IMR-90 (cell line): ENCODE measurements around the gene SETD6. TPM values are rescaled to one million over a fixed set of nuclear protein-coding genes. Genes with fewer than 3 reads are reported as not detected.

ENCODE experiments used
- ATAC-seq: fragments of 200-7000 bp; cut with Tn5 transposase; 2 replicates; pipeline ENCODE4 v1.9.1; 2020; ENCODE audit warnings: low read depth, mild to moderate bottlenecking, moderate library complexity
- BruUV-seq: library from RNA; stranded (reverse); fragments of 400-500 nt; replicated peaks from 2 replicates; lab custom pipeline; 2021; lab: Mats Ljungman, UMichigan
- CTCF ChIA-PET: fragments of 300-600 bp; formaldehyde crosslinking; extraction: SDS; loops from one replicate; lab custom pipeline; 2021; ENCODE audit warnings: antibody characterized with exemption; lab: Yijun Ruan, JAX
- POLR2A ChIA-PET: fragments of 300-600 bp; sonication (Branson Sonifier 250); formaldehyde crosslinking; loops from one replicate; lab custom pipeline; 2022; ENCODE audit warnings: antibody characterized with exemption; ENCODE audit not compliant: unreplicated experiment; lab: Charles Lee
- DNase-seq: peaks from one replicate; pipeline ENCODE4 v3.0.0; 2013
- H2AFZ ChIP-seq: replicated peaks from 2 replicates; pipeline ENCODE3; 2013; ENCODE audit warnings: low read length, mild to moderate bottlenecking; ENCODE audit not compliant: poor library complexity
- H2AK5ac ChIP-seq: 2 replicates; pipeline ENCODE4 v1.6.1; 2013; ENCODE audit warnings: low read depth, low read length, inconsistent platforms
- H2AK9ac ChIP-seq: replicated peaks from 2 replicates; pipeline ENCODE3; 2013; ENCODE audit warnings: mild to moderate bottlenecking, low read depth, low read length, moderate library complexity; ENCODE audit not compliant: poor library complexity
- H2BK120ac ChIP-seq: 2 replicates; pipeline ENCODE4 v1.6.1; 2013; ENCODE audit warnings: low read depth, low read length, inconsistent platforms
- H2BK15ac ChIP-seq: 3 replicates; pipeline ENCODE4 v1.6.1; 2013; ENCODE audit warnings: low read depth, low read length, inconsistent platforms
- H2BK20ac ChIP-seq: 2 replicates; pipeline ENCODE4 v1.6.1; 2013; ENCODE audit warnings: low read depth, mild to moderate bottlenecking, inconsistent platforms, low read length, moderate library complexity
- H2BK5ac ChIP-seq: 2 replicates; pipeline ENCODE4 v1.6.1; 2013; ENCODE audit warnings: mild to moderate bottlenecking, low read depth, low read length, inconsistent platforms; ENCODE audit not compliant: poor library complexity, severe bottlenecking
- H3K14ac ChIP-seq: replicated peaks from 2 replicates; pipeline ENCODE4 v1.6.1; 2013; ENCODE audit warnings: low read depth, low read length, inconsistent platforms
- H3K18ac ChIP-seq: 2 replicates; pipeline ENCODE4 v1.6.1; 2013; ENCODE audit warnings: low read depth, low read length, control low read depth
- H3K23ac ChIP-seq: 2 replicates; pipeline ENCODE4 v1.6.1; 2013; ENCODE audit warnings: low read depth, low read length, inconsistent platforms
- H3K27ac ChIP-seq: 2 replicates; pipeline ENCODE4 v1.5.1; 2013; ENCODE audit warnings: mild to moderate bottlenecking, control low read depth, low read length; ENCODE audit not compliant: insufficient read depth
- H3K27me3 ChIP-seq: 2 replicates; pipeline ENCODE4 v1.6.1; 2013; ENCODE audit warnings: low read length; ENCODE audit not compliant: control insufficient read depth, insufficient read depth
- H3K36me3 ChIP-seq: 2 replicates; pipeline ENCODE4 v1.6.1; 2013; ENCODE audit warnings: low read length, mixed read lengths; ENCODE audit not compliant: control insufficient read depth, insufficient read depth
- H3K4ac ChIP-seq: 2 replicates; pipeline ENCODE4 v1.6.1; 2013; ENCODE audit warnings: low read depth, low read length, inconsistent platforms
- H3K4me1 ChIP-seq: 2 replicates; pipeline ENCODE4 v1.6.1; 2013; ENCODE audit warnings: low read length, mixed read lengths; ENCODE audit not compliant: control insufficient read depth, insufficient read depth
- H3K4me2 ChIP-seq: 2 replicates; pipeline ENCODE4 v1.6.1; 2013; ENCODE audit warnings: low read depth, mild to moderate bottlenecking, control low read depth, low read length, moderate library complexity
- H3K4me3 ChIP-seq: 2 replicates; pipeline ENCODE4 v1.5.1; 2013; ENCODE audit warnings: low read depth, mild to moderate bottlenecking, control low read depth, low read length, moderate library complexity; ENCODE audit not compliant: insufficient read depth
- H3K56ac ChIP-seq: 2 replicates; pipeline ENCODE4 v1.6.1; 2013; ENCODE audit warnings: low read length, inconsistent platforms; ENCODE audit not compliant: insufficient read depth; ENCODE audit errors: extremely low read depth
- H3K79me1 ChIP-seq, 2 experiments: 2 replicates each; pipeline ENCODE4 v1.6.1; 2013; ENCODE audit warnings: low read length in 2 of 2, inconsistent platforms in 1 of 2, low read depth in 1 of 2
- H3K9ac ChIP-seq: 2 replicates; pipeline ENCODE4 v1.6.1; 2013; ENCODE audit warnings: low read depth, low read length, control low read depth
- H3K9me1 ChIP-seq: 2 replicates; pipeline ENCODE4 v1.6.1; 2013; ENCODE audit warnings: low read length, inconsistent platforms; ENCODE audit not compliant: insufficient read depth
- H3K9me3 ChIP-seq: 2 replicates; pipeline ENCODE4 v1.6.1; 2013; ENCODE audit warnings: low read length; ENCODE audit not compliant: control insufficient read depth, insufficient read depth
- H4K20me1 ChIP-seq: 2 replicates; pipeline ENCODE4 v1.6.1; 2013; ENCODE audit warnings: low read length, inconsistent platforms; ENCODE audit not compliant: insufficient read depth
- H4K5ac ChIP-seq: 2 replicates; pipeline ENCODE4 v1.6.1; 2013; ENCODE audit warnings: mild to moderate bottlenecking, low read depth, low read length, control low read depth
- H4K8ac ChIP-seq, 2 experiments: 2 replicates each; pipeline ENCODE4 v1.6.1; 2013; ENCODE audit warnings: low read depth in 2 of 2, low read length in 2 of 2, control low read depth in 1 of 2, inconsistent platforms in 1 of 2
- H4K91ac ChIP-seq: 2 replicates; pipeline ENCODE4 v1.6.1; 2013; ENCODE audit warnings: low read depth, low read length, inconsistent platforms; ENCODE audit not compliant: insufficient read depth
- BHLHE40 ChIP-seq: fragments of 150-350 bp; IDR thresholded peaks from 2 replicates; pipeline ENCODE4 v1.6.1; 2016; ENCODE audit warnings: mild to moderate bottlenecking, low read depth, low read length
- CEBPB ChIP-seq: IDR thresholded peaks from 2 replicates; pipeline ENCODE4 v1.6.1; 2012; ENCODE audit warnings: low read depth, low read length, improper control_type of control experiment
- CHD1 ChIP-seq: IDR thresholded peaks from 2 replicates; pipeline ENCODE4 v1.6.1; 2012; ENCODE audit warnings: low read depth, low read length, improper control_type of control experiment
- CTCF ChIP-seq: conservative IDR thresholded peaks from 2 replicates; pipeline ENCODE4 v1.5.1; 2012; ENCODE audit warnings: mild to moderate bottlenecking, low read depth, low read length, improper control_type of control experiment
- ELK1 ChIP-seq: fragments of 150-350 bp; IDR thresholded peaks from 2 replicates; pipeline ENCODE4 v1.6.1; 2016; ENCODE audit warnings: low read depth, mild to moderate bottlenecking, low read length, moderate library complexity, borderline replicate concordance
- FOS ChIP-seq: fragments of 150-350 bp; IDR thresholded peaks from 2 replicates; pipeline ENCODE4 v1.6.1; 2016; ENCODE audit warnings: low read depth, low read length
- MAFK ChIP-seq: IDR thresholded peaks from 2 replicates; pipeline ENCODE4 v1.6.1; 2012; ENCODE audit warnings: low read depth, low read length, improper control_type of control experiment
- MAZ ChIP-seq: IDR thresholded peaks from 2 replicates; pipeline ENCODE4 v1.6.1; 2012; ENCODE audit warnings: low read depth, mild to moderate bottlenecking, low read length, improper control_type of control experiment, moderate library complexity, borderline replicate concordance
- MXI1 ChIP-seq: IDR thresholded peaks from 2 replicates; pipeline ENCODE4 v1.6.1; 2012; ENCODE audit warnings: low read depth, mild to moderate bottlenecking, low read length, moderate library complexity, borderline replicate concordance
- NFE2L2 ChIP-seq: fragments of 150-350 bp; IDR thresholded peaks from 2 replicates; pipeline ENCODE4 v1.6.1; 2016; ENCODE audit warnings: low read depth, mild to moderate bottlenecking, low read length
- POLR2A ChIP-seq: IDR thresholded peaks from 2 replicates; pipeline ENCODE4 v1.6.1; 2012; ENCODE audit warnings: mild to moderate bottlenecking, low read depth, low read length
- RAD21 ChIP-seq: IDR thresholded peaks from 2 replicates; pipeline ENCODE4 v1.6.1; 2012; ENCODE audit warnings: low read length, improper control_type of control experiment
- RCOR1 ChIP-seq: IDR thresholded peaks from 2 replicates; pipeline ENCODE4 v1.6.1; 2012; ENCODE audit warnings: mild to moderate bottlenecking, low read length, improper control_type of control experiment; ENCODE audit not compliant: insufficient replicate concordance
- RFX5 ChIP-seq: IDR thresholded peaks from 2 replicates; pipeline ENCODE4 v1.8.0; 2012; ENCODE audit warnings: low read depth, mild to moderate bottlenecking, low read length, moderate library complexity
- SMC3 ChIP-seq: fragments of 150-350 bp; IDR thresholded peaks from 2 replicates; pipeline ENCODE4 v1.6.1; 2016; ENCODE audit warnings: low read depth, mild to moderate bottlenecking, antibody characterized with exemption, low read length, moderate library complexity
- USF2 ChIP-seq: fragments of 150-350 bp; IDR thresholded peaks from 2 replicates; pipeline ENCODE4 v1.6.1; 2017; ENCODE audit warnings: mild to moderate bottlenecking, antibody characterized with exemption, low read length, low read depth
- WGBS, 2 experiments: methylation state at CpG; one replicate each; pipeline versions ENCODE4 v1.1.5 to v1.1.7; 2013; ENCODE audit warnings: missing lambda C conversion rate in 2 of 2; ENCODE audit not compliant: insufficient read length in 1 of 2; ENCODE audit errors: extremely low coverage in 2 of 2; 5-methylcytosine and 5-hydroxymethylcytosine counted together
- dilution Hi-C: fragments of 300-500 bp; cut with HindIII; formaldehyde crosslinking; loops from one replicate; pipeline ENCODE4 v1.14.3; 2018; ENCODE audit warnings: low sequenced_read_pairs; ENCODE audit not compliant: unreplicated experiment
- in situ Hi-C: fragments of 300-500 bp; cut with MboI; formaldehyde crosslinking; loops from 3 replicates; pipeline ENCODE4 v1.14.3; 2019; ENCODE audit warnings: low sequenced_read_pairs, inconsistent platforms, mixed read lengths
- intact Hi-C: fragments of 100-400 bp; cut with micrococcal nuclease; formaldehyde crosslinking; loops from 2 replicates; pipeline ENCODE4 v1.10.0; 2022
- polyA plus RNA-seq, 3 experiments: library from polyadenylated mRNA; depleted of rRNA; stranded (reverse); fragments of >200 nt; gene quantifications; 2 replicates each; pipeline ENCODE4 v1.2.3, GENCODE V29; 2012; ENCODE audit warnings: low replicate concordance in 1 of 3
- total RNA-seq: library from RNA; depleted of rRNA; stranded (reverse); fragments of >200 nt; gene quantifications from 2 replicates; pipeline ENCODE4 v1.2.3, GENCODE V29; 2012

Gene SETD6
- total and polyA plus RNA-seq, 2 of the 4 experiments (the other 2 are of a cell fraction) = 3.2 to 6.4 TPM

GRCh38 chr16:58535100-58535499 is 19.8 kb downstream of the SETD6 start:
- Histone ChIP-seq H2BK20ac (no peak overlapping the region), H3K4me2 (no peak overlapping the region), H3K9me1 (no peaks in the 10 kb centered on the region), H2AK9ac (no peak overlapping the region), H3K36me3 (peaks cover 66% of the 10 kb centered on the region), H3K27ac (no peak overlapping the region), H2BK5ac (no peak overlapping the region), H3K9me3 (no peaks in the 10 kb centered on the region), H4K5ac (no peak overlapping the region), H4K91ac (no peak overlapping the region), H3K4ac (no peak overlapping the region), H3K79me1 (peaks cover 5 to 17% of the 10 kb centered on the region in 2 experiments; a peak in 3 of 4 replicates), H4K20me1 (no peaks in the 10 kb centered on the region; the same call in 1 of the 2 replicates), H2BK120ac (no peak overlapping the region), H3K9ac (no peak overlapping the region), H2BK15ac (no peak overlapping the region), H2AK5ac (no peak overlapping the region), H3K23ac (no peak overlapping the region), H3K27me3 (no peaks in the 10 kb centered on the region), H3K18ac (no peak overlapping the region), H2AFZ (no peak overlapping the region), H3K56ac (no peak overlapping the region), H3K4me1 (no peaks in the 10 kb centered on the region), H3K4me3 (no peak overlapping the region), H4K8ac (no peak overlapping the region), H3K14ac (no peak overlapping the region)
- WGBS, 2 experiments = 100% methylated on average over 1 of the region's 3 CpGs; no CpG with 5 or more reads in 1 of the 2 experiments
- POLR2A ChIA-PET = no interaction called here
- ATAC-seq (no peak), DNase-seq (no peak)
- dilution Hi-C loops = no loop called here
- intact Hi-C loops = loop anchor here (2.0 kb wide), 1 partner anchor 14 kb away; no protein-coding TSS in a partner anchor
- in situ Hi-C loops = no loop called here
- CTCF ChIA-PET = no interaction called here
- no TSS peak for BruUV-seq
- TF ChIP-seq CEBPB (no peak), SMC3 (no peak), USF2 (no peak), FOS (no peak), RCOR1 (no peak), RAD21 (no peak), CTCF (no peak), RFX5 (no peak), BHLHE40 (no peak), POLR2A (no peak), MAZ (no peak), NFE2L2 (no peak), MXI1 (no peak), MAFK (no peak), ELK1 (no peak), CHD1 (no peak)
